ENCODE measurements around the gene ATG4B.
"Not testable (repeated sequence)": the region's sequence is repeated elsewhere in the genome, so short reads cannot be mapped to it uniquely, and the experiment has no call there.

ATG4B gene

DNA sequence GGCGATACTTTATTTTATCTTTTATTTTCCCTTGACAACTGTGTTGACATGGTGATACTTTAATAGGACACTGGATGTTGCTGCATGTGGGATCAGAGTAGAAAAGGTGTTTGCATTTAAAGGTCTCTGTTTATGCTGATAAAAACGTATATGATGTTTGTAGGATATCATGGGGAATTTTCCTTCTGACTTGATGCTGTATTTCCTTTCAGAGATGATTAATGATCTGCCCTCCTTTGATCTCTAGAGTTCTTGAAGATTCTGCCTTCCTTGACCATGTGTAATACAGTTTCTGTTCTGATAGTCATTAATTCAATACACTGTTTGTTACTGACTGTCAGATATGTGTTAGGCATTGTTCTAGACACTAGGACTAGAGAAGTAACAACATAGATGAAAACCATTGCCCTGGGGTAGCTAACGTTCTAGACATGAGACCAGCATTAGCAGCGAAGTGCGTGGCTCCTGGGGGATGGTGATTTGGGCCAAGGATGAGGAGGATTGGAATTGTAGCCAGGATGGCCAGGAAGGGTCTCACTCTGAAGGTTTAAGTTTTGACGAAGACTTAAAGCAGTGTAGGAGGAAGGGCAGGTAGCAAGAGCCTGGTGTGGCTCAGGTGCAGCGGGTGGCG lies 2.8 kb downstream of the ATG4B start:
- no peak for DNase-seq

GRCh38 chr2:241641631-241642030 lies 4.1 kb downstream of the ATG4B start:
- no peak for DNase-seq

GRCh38 chr2:241645056-241645914 lies 7.8 kb downstream of the ATG4B start:
- no peak for DNase-seq

- no peak for DNase-seq
Measured at GRCh38 chr2:241645915-241646645, 8.6 kb downstream of the ATG4B start.

DNA sequence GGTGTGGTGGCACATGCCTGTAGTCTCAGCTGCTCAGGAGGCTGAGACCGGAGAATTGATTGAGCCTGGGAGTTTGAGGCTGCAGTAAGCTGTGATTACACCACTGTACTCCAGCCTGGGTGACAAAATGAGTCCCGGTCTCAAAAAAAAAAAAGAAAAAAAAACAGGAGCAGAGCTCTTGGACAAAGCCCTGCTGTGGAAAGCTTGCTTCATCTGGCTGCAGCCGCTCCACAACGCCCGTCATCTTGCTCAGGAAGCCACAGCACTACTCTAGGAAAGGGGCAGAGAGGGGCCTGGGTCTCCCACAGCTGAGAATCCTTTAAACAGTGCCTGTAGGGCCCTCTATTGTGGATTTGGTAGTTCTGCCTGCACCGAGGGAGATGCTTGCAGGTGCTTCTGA lies 11.0 kb downstream of the ATG4B start:
- DNase-seq: no peak

DNA sequence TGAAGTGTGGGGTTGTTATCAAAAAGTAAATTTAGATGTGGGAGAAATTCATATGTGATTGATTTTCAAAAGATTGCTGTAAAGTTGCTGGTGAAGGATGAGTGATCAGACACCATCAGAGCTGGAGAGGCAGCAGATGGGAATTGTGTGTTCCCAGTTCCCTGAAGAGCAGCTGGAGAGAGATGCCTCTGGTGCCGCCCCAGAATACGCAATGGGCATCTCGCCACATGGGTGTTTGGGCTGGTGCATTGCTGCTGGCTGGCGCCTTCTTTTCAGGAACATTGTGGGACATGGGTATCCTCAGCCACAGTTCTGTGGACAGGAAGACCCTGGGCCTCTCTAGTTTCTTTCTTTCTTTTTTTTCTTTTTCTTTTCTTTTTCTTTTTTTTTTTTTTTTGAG lies 11.9 kb downstream of the ATG4B start:
- peak; percentile 13 for DNase-seq

- no peak for DNase-seq
Measured at GRCh38 chr2:241649927-241650326, 12.4 kb downstream of the ATG4B start.

- no peak for DNase-seq
Measured at GRCh38 chr2:241652142-241652541, 14.6 kb downstream of the ATG4B start.

- DNase-seq: no peak
Measured at GRCh38 chr2:241652722-241653121, 15.2 kb downstream of the ATG4B start.

DNA sequence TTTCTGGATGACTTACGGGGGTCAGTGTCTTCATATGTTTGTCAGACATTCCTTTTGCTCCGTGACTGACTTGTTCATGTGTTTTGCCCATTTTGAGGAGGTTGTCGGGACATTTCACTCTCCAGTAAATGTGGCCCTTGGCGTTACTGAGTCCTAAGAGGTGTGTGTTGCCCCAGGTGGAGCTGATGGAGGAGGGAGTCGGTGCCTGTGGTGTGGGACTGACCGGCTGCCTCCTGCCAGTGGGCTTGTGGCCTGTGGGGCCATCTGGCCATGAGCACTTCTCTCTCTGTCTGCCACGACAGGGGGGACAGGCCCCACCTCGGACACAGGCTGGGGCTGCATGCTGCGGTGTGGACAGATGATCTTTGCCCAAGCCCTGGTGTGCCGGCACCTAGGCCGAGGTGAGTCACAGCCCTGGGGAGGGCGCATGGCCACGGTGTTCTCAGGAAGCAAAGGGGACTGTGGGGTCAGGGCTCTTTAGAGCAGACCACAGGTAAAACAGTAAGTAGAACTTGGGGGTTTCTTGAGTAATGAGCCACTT lies 15.8 kb downstream of the ATG4B start:
- DNase-seq: no peak

GRCh38 chr2:241654551-241654950 lies 17.1 kb downstream of the ATG4B start:
- no peak for DNase-seq

- DNase-seq: no peak
Measured at GRCh38 chr2:241655516-241656189, 18.2 kb downstream of the ATG4B start.

DNA sequence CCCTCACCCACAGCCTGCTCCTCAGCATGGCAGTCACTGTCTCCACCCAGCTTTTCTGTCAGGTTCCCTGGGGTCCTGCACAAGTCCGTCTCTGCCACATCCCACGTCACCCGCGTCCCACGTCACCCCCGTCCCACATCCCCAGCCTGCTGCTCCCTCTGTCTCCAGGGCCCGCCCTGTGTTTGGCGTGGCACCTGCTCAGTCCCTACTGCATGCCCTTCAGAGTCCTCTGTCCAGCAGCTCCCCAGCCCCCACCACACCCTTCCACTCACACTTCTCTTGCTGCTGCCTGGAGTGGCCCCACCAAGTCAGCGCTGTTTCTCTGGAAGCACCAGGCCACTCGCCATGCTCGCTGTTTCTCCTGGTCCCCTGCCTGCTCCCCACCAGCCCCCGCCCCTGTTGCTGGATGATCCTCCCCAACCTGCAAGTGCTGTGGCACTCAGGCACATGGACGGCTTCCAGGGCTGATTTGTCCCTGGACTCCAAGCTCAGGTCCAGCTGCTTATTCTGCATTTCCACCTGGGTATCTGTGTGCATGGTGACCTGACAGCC lies 18.8 kb downstream of the ATG4B start:
- no peak for DNase-seq

DNA sequence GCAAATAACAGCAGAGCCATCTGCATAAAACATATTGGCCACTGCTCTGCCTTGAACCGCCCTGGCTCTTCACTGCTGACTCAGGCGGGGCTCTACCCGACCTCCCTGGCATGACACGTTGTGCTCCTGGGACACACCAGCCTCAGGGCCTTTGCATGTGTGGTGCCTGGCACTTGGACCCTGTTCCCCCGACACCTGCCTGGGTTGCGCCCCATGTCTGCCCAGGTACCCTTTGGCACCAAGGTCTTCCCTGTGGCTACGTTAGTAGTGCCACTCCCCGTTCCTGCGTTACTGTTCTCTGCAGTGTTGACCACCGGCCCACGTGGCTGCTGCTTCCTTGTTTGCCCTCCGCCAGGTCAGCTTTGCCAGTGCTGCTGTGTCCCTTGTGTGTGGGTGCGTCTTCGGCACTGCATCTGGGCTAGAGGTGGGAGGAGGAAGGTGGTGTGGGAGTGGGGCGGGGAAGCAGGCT lies 20.3 kb downstream of the ATG4B start:
- DNase-seq: no peak

GRCh38 chr2:241658296-241658695 lies 20.8 kb downstream of the ATG4B start:
- no peak for DNase-seq

GRCh38 chr2:241659150-241659739 lies 21.8 kb downstream of the ATG4B start:
- DNase-seq: no peak

DNA sequence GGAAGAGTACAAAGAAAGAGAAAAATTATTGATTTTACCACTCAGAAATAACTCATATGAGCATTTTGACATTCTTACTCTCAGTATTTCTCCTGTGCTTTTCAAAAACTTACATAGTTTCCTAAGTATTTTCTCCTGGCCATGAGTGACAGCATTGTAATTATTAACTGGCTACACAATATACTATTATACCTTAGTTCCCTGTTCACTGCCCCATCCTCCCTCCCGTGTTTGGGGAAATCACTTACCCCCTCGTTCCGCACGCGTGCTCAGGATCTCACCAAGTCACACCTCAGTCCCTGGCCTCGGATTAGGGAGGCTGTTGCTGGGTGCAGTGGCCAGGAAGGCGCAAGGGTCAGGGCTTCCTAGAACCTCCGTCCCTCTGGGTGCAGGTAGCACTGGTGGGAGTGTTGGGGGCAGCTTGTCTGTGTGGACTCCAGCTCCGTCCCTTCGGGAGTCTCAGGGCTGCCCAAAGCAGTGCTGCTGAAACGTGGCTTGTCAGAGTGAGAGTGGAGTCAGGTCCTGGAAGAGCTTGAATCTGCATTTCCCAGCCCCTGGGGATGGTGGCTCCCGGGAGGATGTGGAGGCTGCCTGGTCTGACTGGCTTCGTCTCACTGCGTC lies 23.2 kb downstream of the ATG4B start:
- DNase-seq: no peak

DNA sequence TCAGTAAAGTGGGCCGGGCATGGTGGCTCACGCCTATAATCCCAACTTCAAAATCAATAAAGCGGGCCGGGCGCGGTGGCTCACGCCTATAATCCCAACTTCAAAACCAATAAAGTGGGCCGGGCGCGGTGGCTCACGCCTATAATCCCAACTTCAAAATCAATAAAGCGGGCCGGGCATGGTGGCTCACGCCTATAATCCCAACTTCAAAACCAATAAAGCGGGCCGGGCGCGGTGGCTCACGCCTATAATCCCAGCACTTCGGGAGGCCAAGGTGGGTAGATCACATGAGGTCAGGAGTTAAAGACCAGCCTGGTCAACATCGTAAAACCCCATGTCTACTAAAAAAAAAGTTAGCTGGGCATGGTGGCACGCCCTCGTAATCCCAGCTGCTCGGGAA lies 25.2 kb downstream of the ATG4B start:
- not testable (repeated sequence) for DNase-seq

DNA sequence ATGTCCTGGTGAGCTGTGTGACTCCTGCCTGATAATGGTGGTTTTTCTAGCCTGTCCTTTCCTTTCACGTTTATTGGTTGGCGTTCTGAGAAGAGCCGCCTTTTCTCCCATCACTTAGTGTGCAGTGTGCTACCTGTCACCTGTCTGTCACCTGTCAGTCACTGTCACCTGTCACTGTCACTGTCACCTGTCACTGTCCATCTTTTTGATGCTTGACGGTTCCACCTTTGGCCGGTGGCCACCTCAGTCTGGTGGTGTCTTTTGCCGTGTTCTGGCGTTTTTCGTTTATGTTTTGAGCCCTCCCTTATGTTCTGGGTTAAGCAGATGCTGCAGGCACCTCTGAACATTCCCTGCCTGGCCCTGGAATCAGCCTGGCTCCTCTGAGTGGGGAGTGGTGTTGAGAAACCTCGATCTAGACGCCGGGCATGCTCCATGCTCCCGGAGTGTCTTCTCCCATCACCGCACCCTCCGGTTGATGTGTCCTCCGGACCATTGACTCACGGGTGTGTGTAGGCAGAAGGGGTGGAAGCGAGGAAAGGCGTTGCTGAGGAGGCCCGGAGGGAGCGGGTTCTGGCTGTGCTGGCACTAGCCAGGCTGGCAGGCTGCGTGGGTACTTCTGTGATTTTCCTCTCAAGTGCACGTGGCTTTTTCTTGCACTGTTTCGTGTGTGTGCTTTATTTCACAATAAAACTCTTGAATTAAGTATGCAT lies 28.4 kb downstream of the ATG4B start:
- no peak for DNase-seq

- no peak for DNase-seq
Measured at GRCh38 chr2:241666627-241667400, 29.3 kb downstream of the ATG4B start.
